Parathyroid adenoma (tissue), 2 donors: ENCODE measurements around the gene CECR2.

Experiments
- H2AFZ ChIP-seq: fragments of 300-600 bp; sonication (generic); one replicate; pipeline ENCODE4 v1.7.0; 2017; ENCODE audit warnings: antibody characterized with exemption, mild to moderate bottlenecking
- H3K27ac ChIP-seq: fragments of 300-600 bp; sonication (generic); one replicate; pipeline ENCODE4 v1.7.0; 2017
- H3K27me3 ChIP-seq: fragments of 300-600 bp; sonication (generic); one replicate; pipeline ENCODE4 v1.7.0; 2017; ENCODE audit warnings: low read length; ENCODE audit not compliant: control insufficient read depth, insufficient read depth
- H3K36me3 ChIP-seq: fragments of 300-600 bp; sonication (generic); one replicate; pipeline ENCODE4 v1.7.0; 2017; ENCODE audit warnings: low read length; ENCODE audit not compliant: control insufficient read depth, insufficient read depth
- H3K4me1 ChIP-seq: fragments of 300-600 bp; sonication (generic); one replicate; pipeline ENCODE4 v1.7.0; 2017; ENCODE audit warnings: control low read depth
- H3K4me2 ChIP-seq: fragments of 300-600 bp; sonication (generic); one replicate; pipeline ENCODE4 v1.7.0; 2017; ENCODE audit warnings: low read length
- H3K4me3 ChIP-seq: fragments of 300-600 bp; sonication (generic); one replicate; pipeline ENCODE4 v1.7.0; 2017; ENCODE audit warnings: low read depth, low read length
- H3K79me2 ChIP-seq: fragments of 300-600 bp; sonication (generic); one replicate; pipeline ENCODE4 v1.7.0; 2017; ENCODE audit warnings: control low read depth
- H3K9ac ChIP-seq: fragments of 300-600 bp; sonication (generic); one replicate; pipeline ENCODE4 v1.7.0; 2017; ENCODE audit warnings: mild to moderate bottlenecking
- H3K9me3 ChIP-seq: fragments of 300-600 bp; sonication (generic); one replicate; pipeline ENCODE4 v1.7.0; 2017; ENCODE audit warnings: low read length; ENCODE audit not compliant: control insufficient read depth
- CTCF ChIP-seq: fragments of 300-600 bp; sonication (generic); IDR thresholded peaks from one replicate; pipeline ENCODE4 v1.7.0; 2017; ENCODE audit warnings: antibody characterized with exemption, mild to moderate bottlenecking
- donor health status: primary hyperparathyroidism.

The CECR2 gene

DNA sequence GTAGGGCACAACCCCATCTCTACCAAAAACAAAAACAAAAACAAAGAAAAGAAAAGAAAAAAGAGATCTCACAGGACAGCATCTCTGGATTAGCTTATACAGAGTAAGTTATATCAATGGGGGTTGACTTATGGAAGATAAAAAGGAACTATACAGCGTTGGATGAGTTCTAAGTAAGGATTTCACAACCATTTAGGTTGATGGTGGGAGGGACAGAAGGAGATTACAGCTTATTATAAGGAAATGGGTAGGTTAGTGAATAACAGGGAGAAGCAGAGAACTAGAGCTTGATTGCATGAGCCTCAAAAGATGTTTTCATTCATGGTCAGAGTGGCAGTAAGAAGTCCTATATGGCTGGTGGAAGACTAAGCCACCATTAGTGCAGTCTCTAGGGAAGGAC is 60.3 kb downstream of the CECR2 start:
- no peak for TF ChIP-seq CTCF
- no peaks in the 10 kb centered on the region for H3K9me3 ChIP-seq
- no peaks in the 10 kb centered on the region for H3K27me3 ChIP-seq
- H3K4me2 ChIP-seq: no peak overlapping the region
- no peaks in the 10 kb centered on the region for H3K4me1 ChIP-seq
- H3K36me3 ChIP-seq: no peaks in the 10 kb centered on the region
- H3K4me3 ChIP-seq: no peak overlapping the region
- H3K27ac ChIP-seq: no peak overlapping the region
- no peak overlapping the region for H2AFZ ChIP-seq
- H3K79me2 ChIP-seq: no peaks in the 10 kb centered on the region
- no peak overlapping the region for H3K9ac ChIP-seq

- Histone ChIP-seq H3K9ac (no peak overlapping the region), H3K9me3 (no peaks in the 10 kb centered on the region), H3K27ac (no peak overlapping the region), H3K4me3 (no peak overlapping the region), H3K27me3 (no peaks in the 10 kb centered on the region), H3K79me2 (no peaks in the 10 kb centered on the region), H2AFZ (no peak overlapping the region), H3K36me3 (no peaks in the 10 kb centered on the region), H3K4me1 (no peaks in the 10 kb centered on the region), H3K4me2 (no peak overlapping the region)
- TF ChIP-seq CTCF: no peak
Measured at GRCh38 chr22:17430412-17430811, 61.2 kb downstream of the CECR2 start.

- H3K9ac ChIP-seq: no peak overlapping the region
- no peaks in the 10 kb centered on the region for H3K27me3 ChIP-seq
- H3K9me3 ChIP-seq: no peaks in the 10 kb centered on the region
- no peak for TF ChIP-seq CTCF
- H3K79me2 ChIP-seq: no peaks in the 10 kb centered on the region
- no peaks in the 10 kb centered on the region for H3K36me3 ChIP-seq
- no peak overlapping the region for H2AFZ ChIP-seq
- no peak overlapping the region for H3K4me2 ChIP-seq
- H3K4me1 ChIP-seq: no peaks in the 10 kb centered on the region
- H3K4me3 ChIP-seq: no peak overlapping the region
- H3K27ac ChIP-seq: no peak overlapping the region
Measured at GRCh38 chr22:17431179-17431578, 61.9 kb downstream of the CECR2 start.

DNA sequence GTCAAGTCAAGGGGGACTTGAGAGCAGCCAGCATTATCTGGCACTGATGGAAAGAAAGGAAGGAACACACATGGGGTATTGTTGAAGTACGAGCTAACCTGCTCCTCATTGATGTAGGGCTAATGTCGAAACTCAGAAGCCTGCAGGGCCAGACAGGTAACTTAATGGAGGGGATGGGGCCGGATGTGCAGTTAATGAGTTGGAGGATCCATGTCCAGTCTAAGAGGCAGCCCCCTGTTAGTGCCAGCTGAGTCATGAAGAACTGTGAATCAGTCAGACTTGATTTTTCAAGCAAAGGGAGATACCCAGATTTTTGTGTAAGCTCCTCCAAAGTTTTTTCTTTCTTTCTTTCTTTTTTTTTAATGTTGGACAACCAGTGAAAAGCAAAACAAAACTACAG is 65.6 kb downstream of the CECR2 start:
- H3K27me3 ChIP-seq: no peaks in the 10 kb centered on the region
- no peaks in the 10 kb centered on the region for H3K79me2 ChIP-seq
- no peaks in the 10 kb centered on the region for H3K4me1 ChIP-seq
- TF ChIP-seq CTCF: no peak
- H3K9me3 ChIP-seq: no peaks in the 10 kb centered on the region
- H3K4me2 ChIP-seq: no peak overlapping the region
- H3K4me3 ChIP-seq: no peak overlapping the region
- no peak overlapping the region for H2AFZ ChIP-seq
- H3K36me3 ChIP-seq: no peaks in the 10 kb centered on the region
- no peak overlapping the region for H3K9ac ChIP-seq
- no peak overlapping the region for H3K27ac ChIP-seq

- Histone ChIP-seq H3K27ac (no peak overlapping the region), H3K9ac (no peak overlapping the region), H3K4me1 (no peaks in the 10 kb centered on the region), H3K27me3 (no peaks in the 10 kb centered on the region), H2AFZ (no peak overlapping the region), H3K9me3 (no peaks in the 10 kb centered on the region), H3K4me3 (no peak overlapping the region), H3K79me2 (no peaks in the 10 kb centered on the region), H3K36me3 (no peaks in the 10 kb centered on the region), H3K4me2 (no peak overlapping the region)
- TF ChIP-seq CTCF: no peak
Measured at GRCh38 chr22:17435375-17435774, 66.1 kb downstream of the CECR2 start.
